ENCODE measurements around the gene RBMS1. TPM values are rescaled to one million over a fixed set of nuclear protein-coding genes. Genes with fewer than 3 reads are reported as not detected.

The RBMS1 gene
- total RNA-seq, 1 donor from 2014 or later = 116 TPM

DNA sequence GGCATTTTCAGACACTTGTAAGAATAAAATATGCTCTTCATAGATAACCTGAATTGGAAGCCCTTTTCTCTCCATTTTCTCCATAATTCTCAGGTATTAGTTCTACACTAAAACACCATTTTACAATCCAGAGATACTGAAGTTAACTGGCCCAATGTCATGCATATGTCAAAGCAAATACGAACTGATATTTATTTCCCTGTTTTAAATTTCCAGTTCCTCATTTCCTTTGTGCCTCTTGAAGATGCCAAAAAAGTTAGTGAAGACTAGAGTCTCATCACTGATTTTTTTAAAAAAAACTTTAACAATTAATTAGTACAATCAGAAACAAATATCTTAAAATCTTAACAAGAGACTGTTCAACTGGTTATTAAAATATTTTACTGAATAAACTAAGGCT lies 240.7 kb downstream of the RBMS1 start:
- DNase-seq (ENCODE audit: low read depth) = no peak

DNA sequence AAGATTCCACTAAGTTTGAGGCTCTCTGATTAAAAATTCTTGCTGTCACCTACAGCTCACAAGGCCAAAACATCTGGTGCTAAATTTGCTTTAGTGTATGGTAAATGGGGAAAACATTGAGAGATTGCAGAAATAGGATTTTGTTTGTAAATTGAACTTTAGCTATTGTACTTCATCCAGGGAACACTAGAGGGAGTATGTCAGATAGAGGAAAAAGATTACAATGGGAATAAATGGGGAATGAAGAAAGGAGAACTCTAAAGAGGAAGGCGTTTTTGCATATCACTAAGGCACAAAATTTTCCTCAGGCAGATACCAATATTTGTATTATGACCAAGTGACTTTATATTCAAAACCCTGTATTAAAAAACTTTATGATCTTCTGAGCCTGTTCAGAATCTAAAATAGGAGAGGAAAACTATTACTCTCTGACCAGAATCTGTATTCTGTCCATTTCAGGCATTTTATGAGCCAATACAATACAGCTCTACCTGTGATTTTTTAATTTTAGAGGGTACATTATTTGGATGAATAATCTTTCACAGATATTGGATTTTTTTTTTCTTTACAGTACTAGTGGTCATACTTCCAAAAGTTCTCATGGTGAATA lies 241.2 kb downstream of the RBMS1 start:
- DNase-seq (ENCODE audit: low read depth) = peak; percentile 72

DNA sequence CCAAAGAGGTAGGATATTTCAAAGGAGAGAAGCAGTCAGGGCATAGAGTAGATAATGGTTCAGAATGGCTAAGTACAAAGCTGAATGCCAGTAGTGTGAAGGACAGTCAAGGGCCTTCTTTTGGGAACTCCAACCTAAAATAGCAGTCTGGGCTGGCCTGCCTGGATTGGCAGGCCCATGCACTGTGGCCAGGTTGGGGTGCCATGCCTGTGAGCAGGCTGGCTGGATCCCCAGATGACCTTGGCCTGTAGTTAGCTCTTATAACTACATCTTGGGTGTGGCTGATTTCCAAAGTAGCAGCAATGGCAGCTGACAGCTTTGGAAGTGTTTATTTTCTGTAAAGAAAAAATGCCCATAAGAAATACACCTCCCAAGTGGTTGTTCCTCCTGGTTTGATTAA lies 242.0 kb downstream of the RBMS1 start:
- DNase-seq (ENCODE audit: low read depth) = no peak

DNA sequence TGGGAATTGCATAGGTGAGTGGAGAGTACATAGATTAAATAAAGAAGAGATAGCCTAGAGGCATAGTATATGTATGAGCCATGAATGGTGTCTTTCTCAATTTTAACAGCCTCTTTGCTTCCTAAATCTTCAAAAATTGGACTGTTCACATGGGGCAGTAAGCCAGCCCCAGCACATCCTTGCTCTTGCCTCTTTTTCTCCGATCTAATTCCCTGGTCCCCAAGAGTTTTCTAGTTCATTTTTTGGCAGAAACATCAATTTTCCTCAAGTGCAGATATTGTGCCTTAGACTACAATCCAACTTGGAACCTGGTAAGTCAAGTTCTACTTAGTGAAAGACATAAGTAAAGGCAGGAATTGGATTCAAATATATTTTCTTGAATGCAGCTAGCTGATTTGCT lies 243.7 kb downstream of the RBMS1 start:
- DNase-seq (ENCODE audit: low read depth) = no peak

DNA sequence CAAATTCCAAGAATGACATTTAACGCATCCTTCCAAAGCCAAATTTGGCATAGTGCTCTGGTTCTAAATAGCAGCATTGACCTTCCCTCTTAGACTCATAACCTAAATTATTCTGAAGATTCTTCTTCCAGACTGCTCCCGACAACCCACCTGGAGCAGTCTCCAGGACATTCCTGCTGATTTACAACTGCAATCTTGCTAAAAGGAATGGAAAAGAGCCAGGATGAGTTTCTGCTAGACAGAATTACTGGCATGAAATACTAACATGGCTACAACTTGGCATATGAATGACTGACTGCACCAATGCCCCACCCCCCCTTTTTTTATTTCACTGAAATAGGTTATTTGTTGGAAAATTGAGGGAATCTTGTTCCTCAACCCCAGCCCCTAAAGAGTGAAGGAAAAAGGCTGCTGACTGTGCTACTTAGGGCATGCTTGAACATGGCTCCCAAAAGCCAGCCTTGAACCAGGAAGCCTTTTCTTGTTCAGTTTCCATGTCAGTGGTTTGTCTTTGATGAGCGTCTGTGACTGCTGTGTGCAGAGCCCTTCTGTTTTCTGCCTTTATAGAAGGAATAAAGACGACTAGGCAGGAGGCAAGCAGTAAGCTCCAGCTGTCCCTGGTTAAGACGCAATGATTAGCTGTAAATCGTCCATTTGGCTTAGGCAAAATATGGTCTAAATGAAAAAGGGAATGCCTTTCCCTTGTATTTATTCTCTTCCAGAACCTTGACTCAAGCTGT lies 246.1 kb downstream of the RBMS1 start:
- no peak for DNase-seq (ENCODE audit: low read depth)

DNA sequence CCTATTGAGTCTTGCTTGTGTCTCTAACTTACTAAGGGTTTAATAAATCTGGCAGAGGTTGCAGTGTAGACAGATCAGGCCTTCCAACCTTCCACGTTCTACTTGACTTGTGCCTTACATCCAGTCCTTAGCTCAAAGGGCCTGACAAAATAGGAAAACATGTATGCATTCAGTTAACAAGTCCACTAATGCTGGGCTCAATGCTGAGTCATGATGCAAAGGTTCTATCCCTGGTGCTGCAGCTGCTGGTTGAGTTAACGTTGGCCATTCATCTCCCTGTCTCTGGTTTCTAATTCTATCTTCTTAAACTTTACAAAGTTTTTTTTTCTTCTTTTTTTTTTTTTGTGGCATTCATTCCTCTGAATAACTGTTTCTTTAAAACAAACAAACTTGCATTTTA lies 247.3 kb downstream of the RBMS1 start:
- peak; percentile 78 for DNase-seq (ENCODE audit: low read depth)

DNA sequence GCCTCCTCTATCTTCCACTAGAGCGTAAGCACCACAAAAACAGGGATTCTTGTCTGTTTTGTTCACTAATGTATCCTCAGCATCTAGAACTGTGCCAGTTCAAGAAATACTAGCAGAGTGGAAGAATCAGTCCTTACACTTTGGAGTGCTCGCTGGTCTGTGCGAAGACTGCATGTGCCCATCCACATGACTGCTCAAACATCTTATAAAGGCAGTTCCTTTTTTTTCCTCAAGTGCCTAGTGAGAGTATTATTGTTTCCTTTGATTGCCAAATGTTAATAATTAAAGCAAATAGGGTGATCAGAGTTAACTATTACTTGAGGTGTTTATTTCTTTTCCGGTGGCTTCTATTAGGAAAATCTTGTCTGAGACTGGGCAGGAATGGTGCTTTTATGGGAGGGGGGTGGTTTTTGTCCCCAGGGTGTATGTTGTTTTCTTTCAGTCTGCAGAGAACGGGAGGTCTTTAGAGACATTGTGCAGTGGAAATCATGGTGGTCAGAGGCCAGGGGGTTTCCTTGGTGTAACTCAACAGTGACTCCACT lies 247.9 kb downstream of the RBMS1 start:
- peak; percentile 98 for DNase-seq (ENCODE audit: low read depth)

DNA sequence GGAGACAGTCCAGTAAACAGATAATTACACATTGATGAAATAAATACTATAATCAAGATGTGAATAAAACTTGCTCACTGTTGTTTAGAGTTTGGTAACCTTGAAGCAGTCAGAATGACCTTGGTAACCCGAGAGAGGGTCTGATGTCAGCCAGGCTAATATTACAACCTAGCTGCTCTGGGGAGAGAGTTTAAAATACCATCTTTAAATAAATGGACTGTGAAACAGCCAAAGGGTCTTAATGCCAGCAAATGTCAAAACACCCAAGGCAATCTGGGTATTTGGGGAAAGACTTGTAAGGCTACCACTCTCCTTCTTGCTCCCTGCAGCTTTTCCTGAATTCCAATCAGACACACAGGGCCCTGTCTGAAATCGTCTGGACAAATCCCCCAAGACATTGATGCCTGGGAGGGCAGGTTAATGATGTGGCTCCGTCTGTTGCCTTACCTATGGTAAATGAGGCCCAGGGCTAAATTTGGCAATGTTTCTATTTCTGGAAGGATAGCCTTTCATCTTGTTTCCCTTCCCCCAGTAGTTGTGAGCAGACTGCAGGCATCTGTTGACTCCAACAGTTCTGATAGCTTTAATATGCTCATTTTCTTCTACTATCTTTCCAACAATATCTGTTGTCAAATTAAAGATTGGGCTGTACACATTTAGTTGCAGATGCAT lies 250.6 kb downstream of the RBMS1 start:
- DNase-seq (ENCODE audit: low read depth) = peak; percentile 49

DNA sequence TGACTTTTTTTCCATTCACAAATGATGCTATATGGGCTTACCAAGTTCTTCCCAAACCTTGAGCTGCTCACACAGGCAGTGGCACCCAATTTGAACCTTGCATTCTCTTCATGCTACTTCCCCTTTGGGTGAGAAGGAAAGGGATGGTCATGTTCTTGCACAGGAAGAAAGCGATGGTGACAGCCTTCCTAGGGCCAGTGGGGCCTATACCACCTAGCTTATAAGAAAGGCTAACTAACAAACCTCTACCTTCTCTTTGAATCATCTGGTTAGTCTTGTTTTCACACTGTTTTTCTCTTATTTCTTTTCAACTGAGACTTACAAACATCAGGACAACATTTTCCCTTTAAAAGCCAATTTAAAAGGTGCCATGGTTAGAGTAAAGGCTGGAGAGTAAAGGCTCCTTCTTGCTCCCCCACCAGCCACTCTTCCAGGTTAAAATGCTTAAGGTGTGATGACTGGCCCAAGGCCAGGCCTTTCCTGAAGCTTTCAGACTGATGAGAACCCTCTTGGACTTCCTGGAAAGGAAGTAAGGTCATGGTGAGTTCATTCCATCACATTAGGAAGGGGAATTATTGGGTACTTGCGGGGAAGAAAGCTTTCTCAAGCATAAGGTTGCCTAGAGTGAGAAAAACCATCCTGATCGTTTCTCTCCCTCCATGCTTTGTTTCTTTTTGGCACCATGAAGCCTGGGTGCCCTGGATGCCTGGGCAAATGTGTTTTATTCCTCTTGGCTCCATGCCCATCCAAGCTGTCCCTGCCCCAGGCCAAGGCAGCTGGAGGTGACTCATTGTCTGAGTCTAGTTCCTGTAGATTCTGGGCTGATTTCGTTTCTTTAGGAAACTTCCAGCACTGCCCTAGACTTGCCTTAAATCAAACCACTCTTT lies 252.1 kb downstream of the RBMS1 start:
- peak; percentile 97 for DNase-seq (ENCODE audit: low read depth)

DNA sequence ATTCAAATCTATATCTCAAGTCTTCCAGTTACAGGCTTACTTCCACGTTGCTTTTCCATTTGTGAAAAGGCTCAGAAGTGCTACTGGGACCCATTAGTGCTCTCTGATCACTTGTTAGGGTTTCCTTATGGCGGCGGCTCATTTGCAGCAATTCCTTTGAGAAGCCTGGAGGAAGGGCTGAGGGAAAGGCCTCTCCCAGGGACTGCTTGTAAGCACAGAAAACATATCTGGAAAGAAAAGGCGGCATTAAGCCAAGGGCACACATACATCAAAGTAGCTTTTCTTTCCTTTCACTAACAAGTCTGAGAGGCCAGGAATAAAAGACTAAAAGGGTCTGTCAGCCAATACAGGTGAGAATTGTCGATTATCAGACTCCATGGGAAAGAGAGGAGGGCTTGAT lies 254.2 kb downstream of the RBMS1 start:
- no peak for DNase-seq (ENCODE audit: low read depth)

DNA sequence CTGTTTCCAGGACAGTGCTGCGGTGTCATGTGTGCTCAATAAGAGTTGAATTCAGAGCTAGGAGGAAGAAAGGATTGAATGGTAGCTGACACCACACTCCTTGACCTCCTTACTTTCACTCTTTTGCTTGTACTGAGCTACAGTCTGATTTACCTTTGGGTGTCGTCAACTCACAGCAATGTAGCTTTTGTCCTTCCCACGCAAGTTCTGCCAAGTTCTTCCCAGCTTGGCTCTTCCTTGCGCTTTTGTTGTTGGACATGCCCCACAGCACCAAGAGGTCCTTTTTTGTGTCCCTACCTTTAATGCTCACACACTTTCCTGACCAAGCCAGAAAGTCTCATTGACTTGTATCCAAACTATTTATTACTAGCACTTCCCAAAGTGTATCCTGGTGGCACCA lies 255.2 kb downstream of the RBMS1 start:
- no peak for DNase-seq (ENCODE audit: low read depth)

DNA sequence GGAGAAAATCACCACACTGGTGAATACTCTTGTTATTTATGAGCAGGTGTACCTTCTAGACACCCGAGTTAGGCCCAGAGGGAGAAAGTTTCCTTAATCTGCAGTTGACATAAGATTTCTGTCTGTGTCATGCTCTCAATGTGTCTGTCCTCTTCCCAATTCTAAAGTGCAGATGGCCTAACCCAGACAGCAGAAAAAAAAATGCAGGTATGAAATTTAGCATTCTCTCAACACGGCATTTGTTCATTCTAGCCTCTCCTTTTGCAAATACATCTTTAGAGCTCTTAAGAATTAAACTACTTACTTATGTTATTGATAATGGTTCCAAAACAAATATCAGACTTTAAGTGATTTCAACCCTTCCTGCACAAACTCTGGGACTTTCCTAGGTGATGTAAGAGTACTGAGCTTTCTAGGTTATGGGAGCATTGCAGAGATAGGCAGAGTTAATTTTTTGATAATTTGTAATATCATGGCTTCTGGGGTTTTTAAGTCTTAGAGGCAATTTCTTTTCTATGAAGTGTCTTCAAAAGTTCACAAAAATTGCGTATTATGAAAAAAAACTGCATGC lies 260.6 kb downstream of the RBMS1 start:
- no peak for DNase-seq (ENCODE audit: low read depth)

DNA sequence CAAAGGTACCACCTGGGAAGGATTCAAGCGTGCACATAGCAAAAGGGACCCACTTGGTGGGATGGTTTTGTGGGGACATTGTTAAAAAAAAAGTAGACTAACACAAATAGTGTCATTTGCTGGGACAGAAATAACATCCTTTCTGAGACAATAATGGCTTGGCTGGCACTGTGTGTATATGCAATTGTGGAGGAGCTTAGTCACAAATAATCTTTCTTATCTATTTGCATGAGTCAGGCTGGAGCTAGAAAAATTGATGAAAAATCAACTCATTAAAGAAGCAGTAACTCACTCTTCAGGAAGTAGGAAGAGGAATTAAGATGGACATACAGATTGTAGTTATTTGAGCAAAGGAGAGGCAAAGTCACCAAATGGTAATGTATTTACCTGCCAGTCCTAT lies 264.0 kb downstream of the RBMS1 start:
- peak; percentile 79 for DNase-seq (ENCODE audit: low read depth)

DNA sequence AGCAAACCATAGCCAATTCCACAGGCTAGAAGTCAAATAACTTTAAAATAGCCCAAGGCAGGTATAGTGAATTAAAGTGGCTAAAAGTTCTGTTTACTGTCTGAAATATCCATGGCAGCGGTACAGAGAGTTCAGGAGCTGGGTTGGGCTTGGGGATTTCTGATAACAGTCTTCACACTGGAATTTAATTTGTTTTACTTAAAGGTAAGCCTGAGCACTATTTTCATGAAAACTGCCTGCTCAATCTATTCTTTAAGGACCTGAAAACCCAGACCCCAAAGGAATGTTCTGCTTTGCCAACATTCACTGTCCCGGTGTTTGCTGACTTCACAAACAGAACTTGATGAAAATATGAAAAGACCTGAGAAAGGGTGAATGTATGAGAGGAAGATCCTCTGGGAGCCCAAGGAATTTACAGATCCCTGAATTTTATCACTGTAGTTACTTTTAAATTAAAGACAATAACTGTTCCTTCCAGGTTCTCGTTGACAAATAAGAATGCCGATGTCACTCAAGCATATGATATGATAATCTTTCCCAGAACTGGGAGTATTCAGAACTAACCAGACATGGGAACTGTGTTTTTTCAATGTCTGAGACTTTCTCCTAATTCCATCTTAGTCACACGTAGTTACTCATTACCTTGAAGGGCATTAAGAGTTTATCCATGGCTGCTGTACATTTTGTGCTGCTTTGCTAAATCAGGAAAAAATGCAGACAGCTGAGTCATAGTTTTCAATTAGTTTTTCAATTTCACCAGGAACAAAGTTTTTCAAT lies 265.3 kb downstream of the RBMS1 start:
- peak; percentile 99 for DNase-seq (ENCODE audit: low read depth)

DNA sequence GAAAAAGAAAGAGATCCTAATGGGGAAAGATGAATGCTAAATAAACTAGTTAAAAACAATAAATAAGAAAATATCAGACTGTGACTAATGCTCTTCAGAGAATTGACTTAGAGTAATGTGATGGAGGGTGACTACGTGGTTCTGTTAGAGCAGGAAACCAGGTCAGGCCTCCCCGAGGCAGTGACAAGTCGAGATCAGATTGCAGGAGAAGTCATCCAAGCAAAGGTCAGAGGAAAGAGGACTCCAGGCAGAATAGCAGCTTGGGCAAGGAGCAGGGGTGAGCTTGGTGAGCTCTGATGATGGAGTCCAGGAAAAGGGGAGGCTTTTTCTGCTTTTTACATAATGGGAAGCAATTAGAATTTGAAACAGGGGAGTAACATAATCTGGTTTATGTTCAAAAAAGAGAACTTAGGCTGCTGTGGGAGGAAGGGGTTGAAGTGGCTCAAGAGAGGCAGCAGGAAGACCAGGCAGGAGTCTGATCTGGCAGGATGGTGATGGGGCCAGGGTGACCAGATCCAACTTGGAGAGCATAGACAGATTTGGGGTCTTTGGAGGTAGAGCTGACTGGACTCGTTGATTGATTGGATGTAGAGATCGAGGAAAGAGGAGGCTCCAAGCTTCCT lies 266.2 kb downstream of the RBMS1 start:
- peak; percentile 92 for DNase-seq (ENCODE audit: low read depth)

DNA sequence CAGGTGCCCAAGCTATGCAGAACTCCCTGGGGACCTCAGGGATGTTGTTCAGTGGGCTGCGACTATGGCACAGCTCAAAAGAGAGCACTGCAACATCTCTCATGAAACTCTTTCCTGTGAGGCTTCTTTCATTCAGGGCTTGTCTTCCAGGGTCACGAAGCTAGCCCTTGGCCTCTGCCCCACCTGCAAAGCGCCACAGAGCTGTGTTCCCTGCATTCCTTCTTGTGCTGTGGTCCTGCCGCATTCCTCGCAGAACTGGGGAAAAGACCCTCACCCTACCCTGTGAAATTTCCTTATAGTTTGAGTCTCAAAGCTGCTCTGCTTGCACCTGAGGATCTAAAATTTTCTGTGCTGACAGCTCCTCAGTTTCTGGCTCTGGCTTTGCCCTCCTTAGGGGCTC lies 267.2 kb downstream of the RBMS1 start:
- no peak for DNase-seq (ENCODE audit: low read depth)

DNA sequence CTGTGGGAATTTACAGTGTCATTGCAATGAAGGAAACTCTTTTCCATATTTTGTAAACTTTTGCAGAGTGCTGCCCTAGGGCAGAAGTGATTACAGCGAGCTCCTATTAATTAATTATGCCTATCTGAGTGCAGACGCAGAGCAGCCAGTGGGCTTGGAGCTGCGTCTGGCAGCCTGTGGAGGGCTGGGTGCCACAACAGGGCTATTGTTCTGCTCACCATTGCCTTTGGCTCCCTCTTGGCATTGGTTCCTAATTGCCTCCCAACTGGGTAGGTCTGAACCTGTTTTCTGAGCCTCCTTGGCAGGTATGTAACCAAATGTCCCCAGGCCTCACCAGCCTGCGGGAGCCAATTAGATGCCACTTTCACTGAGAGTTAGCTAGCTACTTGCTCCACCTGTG lies 267.9 kb downstream of the RBMS1 start:
- DNase-seq (ENCODE audit: low read depth) = peak; percentile 70

DNA sequence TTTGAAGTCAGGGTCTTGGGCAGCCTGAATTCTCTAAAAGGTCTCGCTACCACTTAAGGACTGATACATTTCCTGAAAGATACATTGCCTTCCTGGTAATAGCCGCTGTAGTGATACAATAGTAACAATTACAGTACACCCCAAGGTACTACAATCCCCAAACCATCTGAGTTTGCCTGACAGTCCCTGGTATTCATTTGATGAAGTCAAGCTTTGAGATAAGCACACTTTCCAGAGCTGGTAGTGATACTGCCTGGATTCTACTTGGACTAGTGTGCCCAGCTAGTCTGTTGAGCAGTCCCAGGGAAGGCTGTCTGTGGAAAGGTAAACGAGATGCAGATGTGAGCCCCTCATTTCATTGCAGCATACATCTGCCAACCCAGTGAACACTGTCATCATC lies 269.1 kb downstream of the RBMS1 start:
- DNase-seq (ENCODE audit: low read depth) = no peak

DNA sequence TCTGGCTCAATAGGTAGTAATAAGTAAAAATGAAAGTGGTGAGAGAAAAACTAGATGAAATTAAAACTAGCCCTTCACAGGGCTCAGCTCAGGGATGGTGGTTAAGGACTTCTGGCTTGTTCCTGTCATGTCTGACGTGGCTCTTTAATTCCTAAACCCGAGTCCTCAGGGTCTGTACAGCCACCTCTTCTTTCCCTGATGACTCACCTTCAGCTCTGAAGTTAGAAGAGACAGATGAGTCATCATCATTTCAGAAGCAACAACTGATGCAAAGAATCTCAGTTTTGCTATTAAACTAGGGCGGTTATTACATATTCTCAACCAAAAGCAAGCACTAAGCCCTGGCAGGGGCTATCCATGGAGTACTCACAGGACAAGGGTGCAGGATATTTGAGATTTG lies 269.5 kb downstream of the RBMS1 start:
- peak; percentile 100 for DNase-seq (ENCODE audit: low read depth)

DNA sequence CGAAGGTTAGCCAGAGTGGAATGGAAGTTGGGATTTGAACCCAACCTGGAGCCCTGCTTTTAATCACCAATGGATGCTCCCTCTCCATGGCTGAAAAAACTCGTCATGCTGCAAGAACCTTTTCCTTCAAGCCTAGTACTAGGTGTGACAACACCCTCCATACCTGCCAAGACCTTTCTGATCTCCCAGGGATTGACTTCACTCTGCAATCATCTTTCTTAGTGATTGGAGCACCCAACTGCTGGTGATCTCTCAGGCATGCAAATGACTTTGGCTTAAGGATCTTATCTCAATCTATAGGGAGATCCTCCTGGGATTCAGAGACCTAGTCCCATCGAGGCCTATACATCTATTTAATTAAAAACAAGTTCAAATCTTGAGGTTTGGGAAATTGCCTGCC lies 270.0 kb downstream of the RBMS1 start:
- DNase-seq (ENCODE audit: low read depth) = no peak

Measured in renal cortical epithelial cell (primary cell).